Astrocyte of the hippocampus (primary cell): ENCODE results near the gene CDH22.

Experiments used
- DNase-seq: peaks from one replicate; pipeline ENCODE4 v3.0.0; 2011; ENCODE audit warnings: low read depth, low spot score

The CDH22 gene

GRCh38 chr20:46148313-46149208 lies 159.7 kb downstream of the CDH22 start:
- no peak for DNase-seq

- DNase-seq: no peak
Observed at GRCh38 chr20:46145713-46146112, 162.6 kb downstream of the CDH22 start.

DNA sequence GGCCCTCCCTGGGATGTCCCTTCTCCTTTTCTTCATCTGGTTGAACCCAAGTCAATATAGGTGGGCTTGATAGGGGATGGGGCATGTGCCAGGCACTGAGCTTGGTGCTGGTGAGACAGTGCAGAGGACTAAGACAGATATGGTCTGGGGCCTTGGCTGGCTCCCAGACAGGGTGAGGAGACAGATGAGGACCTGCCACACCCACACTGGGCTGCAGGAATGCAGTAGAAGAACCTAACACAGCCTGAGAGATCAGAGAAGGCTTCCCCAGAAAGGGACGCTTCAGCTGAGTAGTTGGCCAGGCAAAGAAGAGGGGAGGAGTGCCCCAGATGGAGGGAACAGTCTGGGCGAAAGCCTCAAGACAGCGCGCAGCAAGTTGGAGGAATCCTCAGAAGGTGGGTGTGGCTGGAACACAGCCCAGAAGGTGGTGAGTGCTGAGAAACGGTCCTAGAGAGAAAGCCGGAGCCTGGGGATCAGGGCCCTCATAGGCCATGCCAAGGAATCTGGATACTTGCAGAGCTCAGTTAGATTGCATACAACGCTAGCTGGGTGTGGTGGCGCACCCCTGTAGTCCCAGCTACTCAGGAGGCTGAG lies 163.8 kb downstream of the CDH22 start:
- no peak for DNase-seq

GRCh38 chr20:46142124-46142523 lies 166.2 kb downstream of the CDH22 start:
- no peak for DNase-seq

DNA sequence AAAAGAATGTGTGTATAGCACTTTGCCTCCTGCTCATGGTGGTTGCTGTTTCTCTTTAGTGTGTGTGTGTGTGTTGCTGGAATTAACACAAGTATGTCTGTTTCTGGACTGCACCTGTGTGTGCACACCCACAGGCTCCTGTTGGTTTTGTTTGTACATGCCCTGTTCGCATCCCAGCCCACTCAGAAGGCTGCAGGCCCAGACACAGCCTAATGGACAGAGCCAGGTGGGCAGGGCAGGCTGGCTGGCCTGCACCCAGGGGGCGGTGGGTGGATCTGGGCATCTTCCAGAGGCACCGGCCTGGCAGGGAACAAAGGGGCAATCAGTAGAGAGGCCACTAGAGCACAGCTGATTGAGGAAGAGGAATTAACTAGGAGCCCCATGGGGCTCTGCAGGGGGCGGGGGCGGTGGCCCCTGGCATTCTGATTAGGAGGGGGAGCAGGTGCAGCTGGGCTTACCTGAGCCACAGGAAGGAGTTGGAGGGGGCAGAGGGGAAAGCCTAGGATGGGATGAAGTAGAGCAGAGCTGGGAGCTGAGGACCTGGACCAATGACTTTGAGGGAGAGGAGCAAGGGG lies 168.3 kb downstream of the CDH22 start:
- DNase-seq: peak; percentile 18

- DNase-seq: peak; percentile 33
Observed at GRCh38 chr20:46139266-46139889, 168.9 kb downstream of the CDH22 start.

DNA sequence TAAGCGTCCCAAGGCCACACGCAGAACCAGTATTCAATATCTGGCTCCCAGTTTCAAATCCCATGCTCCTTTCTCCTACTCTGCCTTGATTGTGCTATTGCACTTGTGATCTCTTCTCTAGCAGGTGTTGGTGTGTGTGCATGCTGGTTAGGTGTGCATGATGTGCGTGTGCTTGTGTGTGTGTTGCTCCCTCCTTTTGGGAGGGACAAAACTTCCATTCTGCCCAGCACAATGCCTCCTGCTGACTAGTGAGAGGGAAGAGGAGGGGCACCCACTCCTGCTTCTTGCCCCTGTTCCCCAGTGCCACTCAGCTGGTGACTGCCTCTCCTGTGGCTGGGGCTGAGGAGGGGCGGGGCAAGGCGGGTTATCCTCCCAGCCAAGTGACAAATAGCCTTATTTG lies 170.5 kb downstream of the CDH22 start:
- DNase-seq: no peak

- DNase-seq: no peak
Observed at GRCh38 chr20:46135856-46136633, 172.3 kb downstream of the CDH22 start.

GRCh38 chr20:46134716-46135115 lies 173.6 kb downstream of the CDH22 start:
- DNase-seq: no peak

- no peak for DNase-seq
Observed at GRCh38 chr20:46133886-46134654, 174.2 kb downstream of the CDH22 start.

DNA sequence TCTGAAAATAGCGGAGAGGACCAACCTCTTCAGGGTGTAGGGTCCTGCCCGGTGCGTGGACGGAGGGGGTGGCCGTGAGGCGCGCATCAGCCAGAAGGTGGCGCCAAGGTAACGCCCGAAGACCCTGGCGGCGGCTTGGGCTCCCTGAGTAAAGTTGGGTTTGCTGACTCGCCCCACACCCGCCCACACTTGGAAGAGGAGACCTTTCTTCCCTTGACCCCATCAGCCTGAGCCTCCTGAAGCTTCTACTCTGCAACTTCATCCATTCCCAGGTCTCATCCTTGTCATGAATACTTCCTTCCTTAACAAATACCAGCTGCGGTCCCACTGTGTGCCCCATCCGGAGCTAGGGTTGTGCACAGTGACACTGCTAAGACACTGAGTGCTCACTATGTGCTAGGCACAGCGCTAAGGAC lies 175.6 kb downstream of the CDH22 start:
- DNase-seq: peak; percentile 85

- peak; percentile 85 for DNase-seq
Observed at GRCh38 chr20:46131396-46131795, 176.9 kb downstream of the CDH22 start.

DNA sequence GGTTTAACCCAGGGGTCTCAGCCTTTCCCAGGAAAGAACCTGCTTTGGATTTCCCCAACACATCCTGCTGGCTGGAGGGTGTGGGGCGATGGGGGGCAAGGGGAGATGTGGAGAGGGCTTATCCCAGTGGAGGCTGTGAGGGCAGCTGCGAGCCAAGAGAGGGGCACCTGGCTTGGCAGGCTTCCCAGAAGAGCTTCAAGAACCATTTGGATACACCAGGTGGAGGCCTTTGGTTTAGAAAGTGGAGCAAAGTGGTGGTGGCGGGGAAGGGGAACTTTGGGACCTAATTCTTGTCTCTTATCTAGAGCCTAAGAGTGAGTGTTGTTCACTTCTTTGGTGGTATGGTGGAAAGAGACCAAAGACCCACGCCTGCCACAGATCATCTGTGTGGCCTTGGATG lies 177.8 kb downstream of the CDH22 start:
- no peak for DNase-seq

GRCh38 chr20:46129955-46130481 lies 178.3 kb downstream of the CDH22 start:
- no peak for DNase-seq

DNA sequence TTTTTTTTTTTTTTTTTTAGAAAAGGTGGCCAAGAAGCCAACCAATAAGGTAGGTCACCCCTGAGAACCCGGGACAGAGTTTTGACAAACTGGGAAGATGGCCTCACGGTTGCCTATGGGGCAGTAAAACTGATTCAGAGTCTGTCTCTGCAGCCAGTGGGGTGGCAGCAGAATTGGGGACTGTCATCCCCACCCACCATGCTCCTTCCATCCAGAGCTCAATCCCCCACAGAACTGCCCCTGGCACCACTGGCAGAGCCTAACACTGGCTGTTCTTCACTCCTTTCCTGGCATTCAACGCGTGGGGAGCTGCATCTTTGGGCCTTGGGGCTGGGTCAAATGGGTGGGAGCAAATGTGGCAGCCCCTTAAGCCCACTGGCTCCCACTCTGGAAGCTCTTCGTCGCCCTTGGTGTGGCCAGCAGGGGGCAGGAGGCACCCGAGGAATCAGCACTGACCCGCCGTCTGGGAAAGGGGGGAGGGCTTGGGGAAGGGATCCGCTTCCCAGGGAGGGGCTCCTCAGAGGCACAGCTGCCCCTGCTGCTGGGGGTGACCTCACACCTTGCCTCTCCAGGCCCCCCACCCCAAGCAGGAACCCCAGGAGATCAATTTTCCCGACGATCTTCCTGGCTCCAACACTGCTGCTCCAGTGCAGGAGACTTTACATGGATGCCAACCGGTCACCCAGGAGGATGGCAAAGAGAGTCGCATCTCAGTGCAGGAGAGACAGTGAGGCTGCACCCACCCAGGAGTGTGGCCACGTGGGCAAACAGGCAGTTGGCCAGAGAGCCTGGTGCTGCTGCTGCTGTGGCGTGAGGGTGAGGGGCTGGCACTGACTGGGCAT lies 179.8 kb downstream of the CDH22 start:
- DNase-seq: peak; percentile 52

DNA sequence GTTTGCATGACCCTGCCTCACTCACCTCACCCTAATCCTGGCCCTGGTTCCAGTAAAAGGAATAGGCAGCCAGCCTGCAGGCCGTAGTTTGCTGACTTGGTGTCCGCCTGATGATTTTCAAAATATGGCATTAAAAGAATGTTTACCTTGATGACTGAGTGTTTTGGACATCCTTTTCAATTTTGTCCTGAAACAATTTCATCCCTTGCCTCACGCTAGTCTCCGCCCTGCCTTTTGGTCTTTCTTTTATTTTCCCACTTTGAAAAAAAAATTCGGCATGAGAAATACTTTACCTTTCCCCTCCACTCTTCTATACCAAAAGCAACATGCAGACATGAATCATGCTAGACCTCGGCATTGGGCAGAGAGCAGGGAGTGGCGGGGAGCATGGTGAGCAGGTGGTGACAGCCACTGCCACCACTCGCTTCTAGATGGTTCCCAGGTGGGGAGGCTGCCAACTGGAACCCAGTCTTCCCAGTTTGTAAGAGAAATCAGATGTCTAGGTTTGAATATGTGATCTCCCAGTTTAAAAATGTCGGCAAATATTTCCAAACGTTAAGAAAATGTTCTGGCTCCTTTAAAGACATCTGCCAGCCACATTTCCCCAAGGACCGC lies 180.8 kb downstream of the CDH22 start:
- no peak for DNase-seq

- no peak for DNase-seq
Observed at GRCh38 chr20:46126440-46127056, 181.8 kb downstream of the CDH22 start.
